Activated naive CD4-positive, alpha-beta T cell treated with anti-CD3 and anti-CD28 coated beads for 36 hours (primary cell): ENCODE data around the gene TSFM. TPM values are rescaled to one million over a fixed set of nuclear protein-coding genes. Genes with fewer than 3 reads are reported as not detected.

Experiments
- CTCF ChIA-PET: fragments of 350-600 bp; sonication (Branson Sonifier 250); formaldehyde crosslinking; loops from one replicate; lab custom pipeline; 2021; ENCODE audit warnings: antibody characterized with exemption; lab: Charles Lee
- DNase-seq: peaks from one replicate; pipeline ENCODE4 v3.0.0-alpha.2; 2020
- H3K27ac Mint-ChIP-seq: one replicate; pipeline ENCODE4 v1.8.0; 2021; ENCODE audit warnings: mild to moderate bottlenecking, mixed read lengths
- H3K27me3 Mint-ChIP-seq: one replicate; pipeline ENCODE4 v1.8.0; 2021; ENCODE audit warnings: low read depth, mixed read lengths
- H3K36me3 Mint-ChIP-seq: one replicate; pipeline ENCODE4 v1.8.0; 2021; ENCODE audit warnings: low read depth, mixed read lengths
- H3K4me1 Mint-ChIP-seq: one replicate; pipeline ENCODE4 v1.8.0; 2021; ENCODE audit warnings: low read depth, mixed read lengths
- H3K4me3 Mint-ChIP-seq: one replicate; pipeline ENCODE4 v1.8.0; 2021; ENCODE audit warnings: mild to moderate bottlenecking, moderate library complexity, mixed read lengths
- H3K9me3 Mint-ChIP-seq: one replicate; pipeline ENCODE4 v1.8.0; 2021; ENCODE audit warnings: mixed read lengths
- intact Hi-C: fragments of 100-400 bp; cut with micrococcal nuclease; formaldehyde crosslinking; loops from one replicate; pipeline ENCODE4 v1.15.1; 2023
- total RNA-seq, 2 experiments: library from RNA; stranded (reverse); gene quantifications; one replicate each; pipeline ENCODE4 v1.2.3, GENCODE V29; 2021

Gene TSFM
- total RNA-seq, 2 experiments from 2014 or later, result 32.8 to 34.3 TPM

GRCh38 chr12:57822392-57823130, 40.0 kb downstream of the TSFM start:
- H3K4me1 Mint-ChIP-seq, result no peaks in the 10 kb centered on the region
- H3K27me3 Mint-ChIP-seq, result no peaks in the 10 kb centered on the region
- intact Hi-C loops, result no loop called here
- no peak overlapping the region for H3K27ac Mint-ChIP-seq
- CTCF ChIA-PET, result no interaction called here
- DNase-seq, result no peak
- peaks cover 20% of the 10 kb centered on the region for H3K36me3 Mint-ChIP-seq
- no peaks in the 10 kb centered on the region for H3K9me3 Mint-ChIP-seq
- no peak overlapping the region for H3K4me3 Mint-ChIP-seq

- Mint-ChIP-seq H3K36me3 (peaks cover 23% of the 10 kb centered on the region), H3K4me3 (no peak overlapping the region), H3K27ac (no peak overlapping the region), H3K9me3 (no peaks in the 10 kb centered on the region), H3K4me1 (no peaks in the 10 kb centered on the region), H3K27me3 (no peaks in the 10 kb centered on the region)
- DNase-seq, result no peak
- intact Hi-C loops, result no loop called here
- CTCF ChIA-PET, result no interaction called here
Measured at GRCh38 chr12:57823131-57823907, 40.7 kb downstream of the TSFM start.

GRCh38 chr12:57823908-57824640, 41.5 kb downstream of the TSFM start:
- peaks cover 3% of the 10 kb centered on the region for H3K4me1 Mint-ChIP-seq
- intact Hi-C loops, result no loop called here
- no peak overlapping the region for H3K27ac Mint-ChIP-seq
- H3K27me3 Mint-ChIP-seq, result no peaks in the 10 kb centered on the region
- no peaks in the 10 kb centered on the region for H3K9me3 Mint-ChIP-seq
- H3K36me3 Mint-ChIP-seq, result peaks cover 27% of the 10 kb centered on the region
- H3K4me3 Mint-ChIP-seq, result no peak overlapping the region
- DNase-seq, result no peak
- CTCF ChIA-PET, result interaction anchor here (0.7 to 1.3 kb wide), 2 partner anchors 41 to 81 kb away, joined by 3 read pairs; partner anchors contain the start of gene TSFM

GRCh38 chr12:57825451-57825850, 42.9 kb downstream of the TSFM start:
- Mint-ChIP-seq H3K27ac (peak overlapping the region; percentile 32), H3K9me3 (no peaks in the 10 kb centered on the region), H3K4me1 (peaks cover 12% of the 10 kb centered on the region), H3K36me3 (peaks cover 27% of the 10 kb centered on the region), H3K4me3 (no peak overlapping the region), H3K27me3 (no peaks in the 10 kb centered on the region)
- intact Hi-C loops, result no loop called here
- CTCF ChIA-PET, result interaction anchor here (0.5 to 5.6 kb wide), 6 partner anchors 23 to 81 kb away, joined by 3 to 72 read pairs (median 3); no protein-coding TSS in a partner anchor
- no peak for DNase-seq

- DNase-seq, result no peak
- no peaks in the 10 kb centered on the region for H3K27me3 Mint-ChIP-seq
- H3K27ac Mint-ChIP-seq, result peak overlapping the region; percentile 24
- no peaks in the 10 kb centered on the region for H3K9me3 Mint-ChIP-seq
- CTCF ChIA-PET, result interaction anchor here (1.5 to 5.6 kb wide), 4 partner anchors 8 to 78 kb away, joined by 4 to 72 read pairs (median 4); partner anchors contain the start of gene AVIL
- peaks cover 14% of the 10 kb centered on the region for H3K4me1 Mint-ChIP-seq
- peaks cover 25% of the 10 kb centered on the region for H3K36me3 Mint-ChIP-seq
- H3K4me3 Mint-ChIP-seq, result no peak overlapping the region
- intact Hi-C loops, result no loop called here
Measured at GRCh38 chr12:57826400-57826799, 43.8 kb downstream of the TSFM start.

- peaks cover 20% of the 10 kb centered on the region for H3K4me1 Mint-ChIP-seq
- H3K27me3 Mint-ChIP-seq, result no peaks in the 10 kb centered on the region
Measured at GRCh38 chr12:57826966-57827365, 44.4 kb downstream of the TSFM start.

GRCh38 chr12:57829025-57829777, 46.6 kb downstream of the TSFM start:
- Mint-ChIP-seq H3K9me3 (no peaks in the 10 kb centered on the region), H3K4me1 (peaks cover 41% of the 10 kb centered on the region), H3K27me3 (no peaks in the 10 kb centered on the region), H3K4me3 (no peak overlapping the region), H3K36me3 (peaks cover 20% of the 10 kb centered on the region), H3K27ac (peak overlapping the region; percentile 1)
- intact Hi-C loops, result no loop called here
- DNase-seq, result no peak
- CTCF ChIA-PET, result interaction anchor here (0.7 to 5.6 kb wide), 7 partner anchors 11 to 75 kb away, joined by 3 to 72 read pairs (median 6); partner anchors contain the start of gene AVIL

More at GRCh38 chr12:57826966-57827365, 44.4 kb downstream of the TSFM start:
- no peak for DNase-seq
- Mint-ChIP-seq H3K27ac (peak overlapping the region; percentile 66), H3K9me3 (no peaks in the 10 kb centered on the region), H3K4me3 (no peak overlapping the region), H3K36me3 (peaks cover 27% of the 10 kb centered on the region)
- CTCF ChIA-PET, result interaction anchor here (0.6 to 5.6 kb wide), 6 partner anchors 9 to 78 kb away, joined by 3 to 72 read pairs (median 4); partner anchors contain the start of gene AVIL
- intact Hi-C loops, result no loop called here

GRCh38 chr12:57830393-57830792, 47.8 kb downstream of the TSFM start:
- CTCF ChIA-PET, result interaction anchor here (0.7 to 5.6 kb wide), 7 partner anchors 12 to 81 kb away, joined by 4 to 72 read pairs (median 7); partner anchors contain the start of gene AVIL
- H3K36me3 Mint-ChIP-seq, result peaks cover 13% of the 10 kb centered on the region
- H3K27ac Mint-ChIP-seq, result peak overlapping the region; percentile 50
- no peak overlapping the region for H3K4me3 Mint-ChIP-seq
- intact Hi-C loops, result no loop called here
- no peaks in the 10 kb centered on the region for H3K27me3 Mint-ChIP-seq
- no peaks in the 10 kb centered on the region for H3K9me3 Mint-ChIP-seq
- H3K4me1 Mint-ChIP-seq, result peaks cover 52% of the 10 kb centered on the region
- DNase-seq, result no peak

- H3K27ac Mint-ChIP-seq, result peak overlapping the region; percentile 84
- no peaks in the 10 kb centered on the region for H3K9me3 Mint-ChIP-seq
Measured at GRCh38 chr12:57832966-57833365, 50.4 kb downstream of the TSFM start.

GRCh38 chr12:57833672-57834071, 51.1 kb downstream of the TSFM start:
- Mint-ChIP-seq H3K9me3 (no peaks in the 10 kb centered on the region), H3K4me3 (no peak overlapping the region), H3K4me1 (peaks cover 84% of the 10 kb centered on the region), H3K36me3 (peaks cover 2% of the 10 kb centered on the region), H3K27ac (peak overlapping the region; percentile 84), H3K27me3 (no peaks in the 10 kb centered on the region)
- CTCF ChIA-PET, result interaction anchor here (1.0 to 8.2 kb wide), 9 partner anchors 9 to 100 kb away, joined by 3 to 147 read pairs (median 10); partner anchors contain the start of gene TSFM
- no peak for DNase-seq
- intact Hi-C loops, result no loop called here

More at GRCh38 chr12:57832966-57833365, 50.4 kb downstream of the TSFM start:
- Mint-ChIP-seq H3K4me1 (peaks cover 77% of the 10 kb centered on the region), H3K4me3 (no peak overlapping the region), H3K36me3 (peaks cover 7% of the 10 kb centered on the region), H3K27me3 (no peaks in the 10 kb centered on the region)
- no peak for DNase-seq
- intact Hi-C loops, result no loop called here
- CTCF ChIA-PET, result interaction anchor here (1.0 to 8.2 kb wide), 15 partner anchors 10 to 101 kb away, joined by 3 to 147 read pairs (median 6); partner anchors contain the start of gene TSFM
